CD8-positive, alpha-beta memory T cell (primary cell): ENCODE data around the gene SMYD2. TPM values are rescaled to one million over a fixed set of nuclear protein-coding genes. Genes with fewer than 3 reads are reported as not detected.
A peak's percentile ranks its signal among the peaks of the same experiment; 100 is the strongest.

Source experiments
- CTCF ChIA-PET: fragments of 350-600 bp; sonication (Branson Sonifier 250); formaldehyde crosslinking; loops from one replicate; lab custom pipeline; 2021; ENCODE audit warnings: antibody characterized with exemption; lab: Charles Lee
- POLR2A ChIA-PET: fragments of 350-600 bp; sonication (Branson Sonifier 250); formaldehyde crosslinking; loops from one replicate; lab custom pipeline; 2021; ENCODE audit warnings: antibody characterized with exemption; lab: Charles Lee
- DNase-seq, 5 donors: peaks; one replicate each; pipeline versions ENCODE4 v3.0.0 to v3.0.0-alpha.2; 2020 to 2022; ENCODE audit warnings: mixed read lengths in 1 of 5
- H3K27ac ChIP-seq: one replicate; pipeline ENCODE4 v1.7.0; 2013; ENCODE audit warnings: low read depth, mild to moderate bottlenecking, low read length, moderate library complexity
- H3K27me3 ChIP-seq: 2 replicates; pipeline ENCODE4 v1.7.0; 2013; ENCODE audit warnings: low read length, mild to moderate bottlenecking; ENCODE audit not compliant: insufficient read depth, poor library complexity, severe bottlenecking
- H3K36me3 ChIP-seq: 2 replicates; pipeline ENCODE4 v1.7.0; 2013; ENCODE audit warnings: mild to moderate bottlenecking, low read length, moderate library complexity; ENCODE audit not compliant: insufficient read depth
- H3K4me1 ChIP-seq: 2 replicates; pipeline ENCODE4 v1.7.0; 2013; ENCODE audit warnings: mild to moderate bottlenecking, low read length, moderate library complexity; ENCODE audit not compliant: insufficient read depth
- H3K4me3 ChIP-seq: 2 replicates; pipeline ENCODE4 v1.7.0; 2013; ENCODE audit warnings: mild to moderate bottlenecking, low read length
- H3K9me3 ChIP-seq: 2 replicates; pipeline ENCODE4 v1.7.0; 2013; ENCODE audit warnings: mild to moderate bottlenecking, low read length
- H3K27ac Mint-ChIP-seq, 8 donors: one replicate each; pipeline ENCODE4 v1.8.0; 2020 to 2021; ENCODE audit warnings: mixed read lengths in 8 of 8, mild to moderate bottlenecking in 6 of 8, inconsistent platforms in 3 of 8, moderate library complexity in 3 of 8
- H3K27me3 Mint-ChIP-seq, 2 donors: one replicate each; pipeline ENCODE4 v1.8.0; 2020 to 2021; ENCODE audit warnings: mixed read lengths in 2 of 2, mild to moderate bottlenecking in 1 of 2, moderate library complexity in 1 of 2
- H3K36me3 Mint-ChIP-seq, 3 donors: one replicate each; pipeline ENCODE4 v1.8.0; 2020 to 2021; ENCODE audit warnings: mixed read lengths in 3 of 3, inconsistent platforms in 1 of 3, mild to moderate bottlenecking in 1 of 3
- H3K4me1 Mint-ChIP-seq, 3 donors: one replicate each; pipeline ENCODE4 v1.8.0; 2020 to 2021; ENCODE audit warnings: mixed read lengths in 3 of 3, inconsistent platforms in 1 of 3, mild to moderate bottlenecking in 1 of 3
- H3K4me3 Mint-ChIP-seq, 7 donors: one replicate each; pipeline ENCODE4 v1.8.0; 2020 to 2021; ENCODE audit warnings: mixed read lengths in 7 of 7, mild to moderate bottlenecking in 6 of 7, moderate library complexity in 4 of 7, inconsistent platforms in 2 of 7
- H3K9me3 Mint-ChIP-seq, 5 donors: one replicate each; pipeline ENCODE4 v1.8.0; 2020 to 2022; ENCODE audit warnings: mixed read lengths in 5 of 5, mild to moderate bottlenecking in 3 of 5, moderate library complexity in 2 of 5, inconsistent platforms in 1 of 5
- polyA plus RNA-seq: library from polyadenylated mRNA; unstranded; fragments of 300-500 nt; fragmentation: Illumina TruSeq; gene quantifications from one replicate; pipeline ENCODE4 v1.2.3, GENCODE V29; 2021
- total RNA-seq, 2 experiments: library from RNA; stranded (reverse); gene quantifications; one replicate each; pipeline ENCODE4 v1.2.3, GENCODE V29; 2021

SMYD2 gene
- total and polyA plus RNA-seq, 3 experiments from 2014 or later, result 23.2 to 46.2 (median 25.9) TPM

- no peak overlapping the region for H3K4me3 ChIP-seq
- H3K36me3 Mint-ChIP-seq, result peaks cover 7 to 19% (median 12%) of the 10 kb centered on the region in 3 donors
- peak overlapping the region in 1 of 7 donors; percentile 26 for H3K4me3 Mint-ChIP-seq
- H3K27me3 Mint-ChIP-seq, result no peaks in the 10 kb centered on the region
- H3K36me3 ChIP-seq, result no peaks in the 10 kb centered on the region
- no peaks in the 10 kb centered on the region for H3K9me3 Mint-ChIP-seq
- DNase-seq, result no peak
- peaks cover 53 to 72% (median 72%) of the 10 kb centered on the region in 3 donors for H3K4me1 Mint-ChIP-seq
- no peak overlapping the region for H3K27ac ChIP-seq
- H3K4me1 ChIP-seq, result peaks cover 21% of the 10 kb centered on the region
- POLR2A ChIA-PET, result no interaction called here
- H3K27me3 ChIP-seq, result no peaks in the 10 kb centered on the region
- no peaks in the 10 kb centered on the region for H3K9me3 ChIP-seq
- CTCF ChIA-PET, result interaction anchor here (1.0 kb wide), 1 partner anchor 24 kb away, joined by 3 read pairs; no protein-coding TSS in a partner anchor
- H3K27ac Mint-ChIP-seq, result peak overlapping the region in 2 of 8 donors; percentile 9 to 33
Observed at GRCh38 chr1:214285610-214286440, 4.9 kb downstream of the SMYD2 start.

- no peaks in the 10 kb centered on the region for H3K36me3 ChIP-seq
- no peaks in the 10 kb centered on the region for H3K9me3 ChIP-seq
- no peak overlapping the region for H3K4me3 ChIP-seq
- CTCF ChIA-PET, result interaction anchor here (0.8 kb wide), 1 partner anchor 12 kb away, joined by 3 read pairs; no protein-coding TSS in a partner anchor
- Mint-ChIP-seq H3K27me3 (no peaks in the 10 kb centered on the region), H3K4me3 (peak overlapping the region in 6 of 7 donors; percentile 2 to 63 (median 37)), H3K9me3 (no peaks in the 10 kb centered on the region), H3K36me3 (peaks cover 12 to 23% (median 15%) of the 10 kb centered on the region in 3 donors), H3K4me1 (peaks cover 48 to 73% (median 71%) of the 10 kb centered on the region in 3 donors), H3K27ac (peak overlapping the region in 6 of 8 donors; percentile 17 to 76 (median 38))
- DNase-seq, result no peak
- no peaks in the 10 kb centered on the region for H3K27me3 ChIP-seq
- POLR2A ChIA-PET, result interaction anchor here (0.6 kb wide), 1 partner anchor 58 kb away, joined by 6 read pairs; no protein-coding TSS in a partner anchor
- H3K27ac ChIP-seq, result no peak overlapping the region
- peaks cover 7% of the 10 kb centered on the region for H3K4me1 ChIP-seq
Observed at GRCh38 chr1:214287884-214288283, 6.9 kb downstream of the SMYD2 start.

GRCh38 chr1:214289574-214290272, 8.8 kb downstream of the SMYD2 start:
- POLR2A ChIA-PET, result no interaction called here
- Histone ChIP-seq H3K9me3 (no peaks in the 10 kb centered on the region), H3K36me3 (no peaks in the 10 kb centered on the region), H3K27ac (no peak overlapping the region), H3K4me3 (no peak overlapping the region), H3K4me1 (peaks cover 5% of the 10 kb centered on the region), H3K27me3 (no peaks in the 10 kb centered on the region)
- H3K9me3 Mint-ChIP-seq, result no peaks in the 10 kb centered on the region
- no peak overlapping the region for H3K27ac Mint-ChIP-seq
- peaks cover 12 to 24% (median 15%) of the 10 kb centered on the region in 3 donors for H3K36me3 Mint-ChIP-seq
- H3K4me1 Mint-ChIP-seq, result peaks cover 43 to 63% (median 60%) of the 10 kb centered on the region in 3 donors
- no peak for DNase-seq
- H3K4me3 Mint-ChIP-seq, result no peak overlapping the region
- no peaks in the 10 kb centered on the region for H3K27me3 Mint-ChIP-seq
- CTCF ChIA-PET, result interaction anchor here (1.3 to 1.7 kb wide), 2 partner anchors 11 to 28 kb away, joined by 3 to 4 read pairs; no protein-coding TSS in a partner anchor

- Histone ChIP-seq H3K4me3 (no peak overlapping the region), H3K9me3 (no peaks in the 10 kb centered on the region), H3K4me1 (peaks cover 5% of the 10 kb centered on the region), H3K36me3 (no peaks in the 10 kb centered on the region), H3K27me3 (no peaks in the 10 kb centered on the region), H3K27ac (no peak overlapping the region)
- Mint-ChIP-seq H3K4me3 (no peak overlapping the region), H3K27ac (peak overlapping the region in 1 of 8 donors; percentile 61), H3K36me3 (peaks cover 12 to 27% (median 15%) of the 10 kb centered on the region in 3 donors), H3K4me1 (peaks cover 39 to 60% (median 58%) of the 10 kb centered on the region in 3 donors), H3K27me3 (no peaks in the 10 kb centered on the region), H3K9me3 (no peaks in the 10 kb centered on the region)
- CTCF ChIA-PET, result interaction anchor here (1.4 to 1.7 kb wide), 2 partner anchors 10 to 29 kb away, joined by 3 to 7 read pairs; no protein-coding TSS in a partner anchor
- POLR2A ChIA-PET, result no interaction called here
- no peak for DNase-seq
Observed at GRCh38 chr1:214290424-214291037, 9.6 kb downstream of the SMYD2 start.

GRCh38 chr1:214292322-214292721, 11.4 kb downstream of the SMYD2 start:
- no peaks in the 10 kb centered on the region for H3K27me3 Mint-ChIP-seq
- no peak overlapping the region for H3K4me3 ChIP-seq
- peaks cover 5% of the 10 kb centered on the region for H3K4me1 ChIP-seq
- H3K36me3 ChIP-seq, result no peaks in the 10 kb centered on the region
- H3K9me3 ChIP-seq, result no peaks in the 10 kb centered on the region
- no peak overlapping the region for H3K27ac ChIP-seq
- CTCF ChIA-PET, result interaction anchor here (1.4 to 1.6 kb wide), 2 partner anchors 11 to 31 kb away, joined by 5 read pairs; no protein-coding TSS in a partner anchor
- POLR2A ChIA-PET, result no interaction called here
- H3K27me3 ChIP-seq, result no peaks in the 10 kb centered on the region
- no peak overlapping the region for H3K27ac Mint-ChIP-seq
- H3K9me3 Mint-ChIP-seq, result no peaks in the 10 kb centered on the region
- no peak overlapping the region for H3K4me3 Mint-ChIP-seq
- peaks cover 35 to 61% (median 58%) of the 10 kb centered on the region in 3 donors for H3K4me1 Mint-ChIP-seq
- H3K36me3 Mint-ChIP-seq, result peaks cover 12 to 28% (median 15%) of the 10 kb centered on the region in 3 donors
- DNase-seq, result no peak

GRCh38 chr1:214295934-214296333, 15.0 kb downstream of the SMYD2 start:
- peaks cover 14 to 36% (median 35%) of the 10 kb centered on the region in 3 donors for H3K4me1 Mint-ChIP-seq
- no peak for DNase-seq

GRCh38 chr1:214296860-214297745, 16.1 kb downstream of the SMYD2 start:
- Histone ChIP-seq H3K27me3 (no peaks in the 10 kb centered on the region), H3K27ac (no peak overlapping the region), H3K9me3 (no peaks in the 10 kb centered on the region), H3K36me3 (no peaks in the 10 kb centered on the region), H3K4me1 (no peaks in the 10 kb centered on the region), H3K4me3 (no peak overlapping the region)
- Mint-ChIP-seq H3K4me1 (peaks cover 14 to 39% (median 35%) of the 10 kb centered on the region in 3 donors), H3K27ac (no peak overlapping the region), H3K4me3 (no peak overlapping the region), H3K9me3 (no peaks in the 10 kb centered on the region), H3K36me3 (peaks cover 4 to 17% (median 7%) of the 10 kb centered on the region in 3 donors), H3K27me3 (no peaks in the 10 kb centered on the region)
- CTCF ChIA-PET, result interaction anchor here (1.0 kb wide), 1 partner anchor 36 kb away, joined by 3 read pairs; no protein-coding TSS in a partner anchor
- POLR2A ChIA-PET, result no interaction called here
- DNase-seq, result no peak

More at GRCh38 chr1:214295934-214296333, 15.0 kb downstream of the SMYD2 start:
- no peaks in the 10 kb centered on the region for H3K9me3 ChIP-seq
- peaks cover 4 to 19% (median 8%) of the 10 kb centered on the region in 3 donors for H3K36me3 Mint-ChIP-seq
- H3K4me1 ChIP-seq, result no peaks in the 10 kb centered on the region
- no peak overlapping the region for H3K27ac ChIP-seq
- no peaks in the 10 kb centered on the region for H3K36me3 ChIP-seq
- no peak overlapping the region for H3K4me3 Mint-ChIP-seq
- CTCF ChIA-PET, result no interaction called here
- H3K4me3 ChIP-seq, result no peak overlapping the region
- H3K27me3 Mint-ChIP-seq, result no peaks in the 10 kb centered on the region
- no peaks in the 10 kb centered on the region for H3K9me3 Mint-ChIP-seq
- H3K27me3 ChIP-seq, result no peaks in the 10 kb centered on the region
- POLR2A ChIA-PET, result no interaction called here
- H3K27ac Mint-ChIP-seq, result peak overlapping the region in 1 of 8 donors; percentile 60
